Cerebellar nuclear complex (tissue), 1 donor: ENCODE data around the gene CD55.
A peak's percentile ranks its signal among the peaks of the same experiment; 100 is the strongest.
"Not testable (repeated sequence)": the region's sequence is repeated elsewhere in the genome, so short reads cannot be mapped to it uniquely, and the experiment has no call there.

Source experiments
- DNase-seq, 2 experiments: peaks; one replicate each; lab custom pipeline; 2025; lab: John Stamatoyannopoulos, UW

Gene CD55

DNA sequence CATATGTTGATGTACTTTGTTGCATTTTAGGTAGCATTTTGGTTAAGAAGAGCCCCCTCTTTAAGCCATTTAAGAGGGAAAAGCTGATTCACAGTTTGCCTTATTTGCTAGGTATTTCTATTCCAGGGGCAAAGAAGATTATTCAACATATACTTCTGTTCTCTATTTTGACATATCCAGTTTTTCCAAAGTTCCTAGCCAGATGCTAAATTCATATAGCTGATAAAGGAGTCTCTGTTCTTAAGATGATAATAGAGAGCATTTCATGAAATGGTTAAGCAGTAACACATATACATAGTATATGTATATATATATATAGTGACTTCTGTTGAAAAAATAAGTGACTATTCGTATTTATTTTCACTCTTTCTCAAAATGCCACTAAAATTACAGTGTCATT, 15.5 kb upstream of the CD55 start:
- DNase-seq: no peak

DNA sequence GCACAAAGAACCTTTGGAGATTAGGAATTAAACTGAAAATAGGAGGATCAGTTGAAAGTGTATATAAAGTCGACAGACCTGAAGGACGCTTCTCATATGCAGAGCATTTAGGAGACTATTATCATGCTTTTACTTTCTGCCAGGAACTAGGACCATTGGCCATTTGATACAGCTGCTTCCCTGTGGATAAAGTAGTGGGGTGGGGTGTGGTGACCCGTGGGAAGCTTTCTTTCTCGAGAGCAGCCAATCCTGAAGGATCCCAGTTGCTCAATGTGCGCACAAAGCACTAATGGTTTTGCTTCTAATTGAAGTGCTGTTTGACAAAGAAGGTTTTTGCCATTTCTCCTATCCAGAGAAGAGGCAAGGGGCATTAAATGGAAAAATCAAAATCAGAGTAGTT, 14.9 kb upstream of the CD55 start:
- no peak for DNase-seq

DNA sequence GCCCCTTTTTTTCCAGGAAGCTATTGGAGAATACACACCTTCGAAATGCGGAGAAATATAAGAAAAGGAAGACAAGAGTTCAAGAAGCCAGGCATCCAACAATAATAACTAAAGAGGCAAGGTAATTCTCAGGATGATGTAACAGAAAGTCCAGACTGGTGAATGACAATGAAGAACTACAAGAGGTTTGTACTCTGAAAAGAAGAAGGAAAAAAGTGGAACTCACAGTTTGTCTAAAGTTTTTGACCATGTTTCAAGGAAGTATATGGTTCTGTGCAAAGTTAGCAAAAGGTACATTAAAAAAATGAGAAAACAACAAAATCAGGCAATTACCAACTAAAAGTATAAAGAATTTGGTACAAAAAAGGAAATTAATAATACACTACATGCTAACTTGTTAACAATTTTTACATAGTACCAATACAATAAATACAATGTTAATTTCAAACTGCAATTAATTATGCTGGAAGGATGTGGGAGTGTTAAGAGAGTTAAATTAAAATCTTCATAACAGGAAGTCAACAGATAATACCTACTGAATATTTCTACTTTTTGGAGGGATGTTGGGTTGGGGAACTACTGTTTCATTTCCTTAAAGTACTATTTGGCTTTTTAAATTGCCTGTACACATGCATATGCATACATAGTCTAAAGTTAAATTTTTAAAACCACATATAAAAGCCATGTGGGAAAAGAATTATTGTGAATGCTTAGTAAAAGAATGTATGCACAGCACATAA, 12.9 kb upstream of the CD55 start:
- no peak for DNase-seq

DNA sequence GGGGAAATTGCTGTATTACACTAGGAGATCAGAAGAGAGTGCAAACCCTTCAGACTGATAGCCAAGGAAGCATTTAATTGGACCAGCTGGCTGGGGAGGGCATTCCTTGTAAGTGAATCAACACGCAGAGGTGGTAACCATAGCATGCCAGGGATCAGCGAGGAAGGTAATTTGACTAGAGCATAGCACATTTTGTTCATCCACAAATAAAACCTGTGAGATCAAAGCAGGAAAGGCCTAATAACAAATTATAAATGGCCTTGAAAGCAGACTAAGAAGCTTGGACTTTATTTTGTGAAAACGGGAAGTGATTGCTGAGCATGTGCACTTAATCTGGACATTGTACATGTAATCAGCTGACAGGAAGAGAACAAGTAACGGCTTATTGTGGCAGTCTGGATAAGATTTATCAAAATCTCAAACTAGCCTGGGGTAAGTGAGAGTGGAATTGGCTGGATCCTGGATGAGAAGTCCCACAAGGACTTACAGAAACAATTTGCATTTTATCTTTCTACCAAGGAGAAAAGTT, 11.7 kb upstream of the CD55 start:
- DNase-seq: no peak

DNA sequence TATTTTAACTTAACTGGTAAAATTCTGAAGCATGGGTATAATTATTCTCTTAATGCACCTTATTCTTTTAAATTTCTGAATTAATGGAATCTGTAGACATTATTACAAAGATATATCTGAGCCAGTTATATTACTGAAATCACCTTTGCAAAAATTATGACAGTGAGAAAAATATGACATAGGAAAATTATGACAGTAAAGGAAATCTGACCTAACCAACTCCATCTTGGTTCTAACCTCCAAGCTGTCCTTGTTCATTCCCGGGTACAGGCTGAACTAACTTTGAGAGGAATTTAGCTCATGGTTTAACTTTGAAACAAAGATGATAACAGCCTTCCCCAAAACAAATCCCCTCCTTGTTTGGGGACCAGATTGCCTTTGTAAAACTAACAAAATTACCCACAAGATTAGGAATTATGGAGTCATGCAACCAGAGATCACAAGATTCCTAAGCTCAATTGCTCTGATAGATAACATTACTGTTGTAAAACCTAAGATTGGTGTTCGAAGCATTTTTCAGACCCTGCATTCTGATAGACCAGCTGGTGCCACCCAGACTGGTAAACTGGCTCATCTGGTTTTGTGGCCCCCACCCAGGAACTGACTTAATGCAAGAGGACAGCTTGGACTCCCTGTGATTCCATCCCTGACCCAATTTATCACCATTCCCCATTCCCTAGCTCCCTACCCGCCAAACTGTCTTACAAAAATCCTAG, 9.4 kb upstream of the CD55 start:
- DNase-seq: no peak

DNA sequence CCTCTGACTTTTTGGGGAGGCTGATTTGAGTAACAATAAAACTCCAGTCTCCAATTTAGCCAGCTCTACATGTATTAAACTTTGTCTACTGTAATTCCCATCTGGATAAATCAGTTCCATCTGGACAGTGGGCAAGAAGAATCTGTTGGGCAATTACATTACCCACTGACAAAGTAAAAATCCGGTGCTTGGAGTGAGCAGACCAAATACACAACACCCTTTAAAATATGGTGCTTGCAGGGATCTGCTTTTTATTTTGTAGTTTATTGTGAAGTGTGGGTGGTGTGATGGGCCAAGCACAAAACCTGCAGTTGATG, 8.9 kb upstream of the CD55 start:
- no peak for DNase-seq

DNA sequence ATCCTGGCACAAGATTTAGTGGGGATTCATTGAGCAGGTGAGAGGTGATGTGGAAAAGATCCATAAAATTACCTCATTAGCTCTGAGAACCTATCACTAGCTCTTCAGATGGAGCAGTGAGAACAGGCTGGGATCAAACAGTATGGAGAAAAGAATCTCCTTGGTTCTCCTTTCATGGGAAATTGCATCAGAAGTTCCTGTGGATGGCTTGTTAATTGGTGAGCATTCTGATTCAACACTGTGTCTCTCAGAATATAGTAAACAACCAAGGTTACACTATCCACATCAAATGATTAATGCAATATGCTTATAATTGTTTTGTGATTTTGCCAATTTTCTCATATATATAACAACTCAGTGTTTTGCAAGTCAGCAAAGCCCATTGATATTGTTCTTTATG, 8.3 kb upstream of the CD55 start:
- no peak for DNase-seq

DNA sequence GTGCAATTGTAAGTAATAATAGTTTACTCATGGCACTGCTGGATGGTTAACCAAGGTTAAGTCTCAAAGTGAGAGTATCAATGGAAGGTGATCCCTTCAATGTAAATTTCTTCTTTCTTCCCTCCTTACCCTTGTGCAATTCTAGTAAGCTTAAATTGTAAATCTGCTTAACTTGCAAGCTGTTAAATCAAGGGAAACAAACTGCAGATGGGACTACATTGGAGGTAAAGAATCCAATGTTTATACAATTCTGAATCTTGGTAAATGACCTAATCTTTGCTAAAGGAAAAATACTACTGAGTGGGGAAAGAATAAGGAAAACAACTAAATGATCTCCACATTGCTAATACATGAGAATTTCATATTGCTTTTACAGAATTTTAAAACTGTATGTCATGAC, 6.7 kb upstream of the CD55 start:
- DNase-seq: no peak

DNA sequence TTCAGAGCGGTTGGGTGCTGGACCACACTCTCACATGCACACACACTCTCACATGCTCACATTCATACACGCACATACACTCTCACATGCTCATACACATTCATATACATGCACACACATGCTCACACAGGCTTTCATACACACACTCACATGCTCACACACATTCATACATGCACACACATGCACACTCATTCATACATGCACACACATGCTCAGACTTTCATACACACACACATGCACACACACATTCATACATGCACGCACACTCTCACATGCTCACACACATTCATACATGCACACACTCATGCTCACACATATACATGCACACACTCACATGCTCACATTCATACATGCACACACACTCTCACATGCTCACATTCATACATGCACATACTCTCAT, 6.0 kb upstream of the CD55 start:
- DNase-seq: no peak

DNA sequence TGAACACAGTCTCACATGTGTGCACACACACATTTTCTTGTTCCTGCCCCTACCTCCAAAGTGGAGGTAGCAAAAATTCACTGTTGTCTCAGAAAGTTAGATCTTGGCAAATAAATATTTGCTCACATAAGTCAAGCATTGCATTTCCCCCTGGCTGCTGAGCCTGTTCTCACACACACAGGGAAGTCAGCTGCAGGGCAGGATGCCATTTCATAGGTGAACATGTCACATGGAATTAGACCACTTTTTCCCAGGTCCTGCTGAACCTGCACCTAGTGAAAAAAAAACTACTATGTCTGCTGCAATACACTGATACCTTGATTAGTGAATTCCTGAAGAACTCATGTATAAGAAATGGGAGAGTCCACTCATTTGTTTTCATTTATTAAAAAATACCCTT, 5.3 kb upstream of the CD55 start:
- DNase-seq: no peak

DNA sequence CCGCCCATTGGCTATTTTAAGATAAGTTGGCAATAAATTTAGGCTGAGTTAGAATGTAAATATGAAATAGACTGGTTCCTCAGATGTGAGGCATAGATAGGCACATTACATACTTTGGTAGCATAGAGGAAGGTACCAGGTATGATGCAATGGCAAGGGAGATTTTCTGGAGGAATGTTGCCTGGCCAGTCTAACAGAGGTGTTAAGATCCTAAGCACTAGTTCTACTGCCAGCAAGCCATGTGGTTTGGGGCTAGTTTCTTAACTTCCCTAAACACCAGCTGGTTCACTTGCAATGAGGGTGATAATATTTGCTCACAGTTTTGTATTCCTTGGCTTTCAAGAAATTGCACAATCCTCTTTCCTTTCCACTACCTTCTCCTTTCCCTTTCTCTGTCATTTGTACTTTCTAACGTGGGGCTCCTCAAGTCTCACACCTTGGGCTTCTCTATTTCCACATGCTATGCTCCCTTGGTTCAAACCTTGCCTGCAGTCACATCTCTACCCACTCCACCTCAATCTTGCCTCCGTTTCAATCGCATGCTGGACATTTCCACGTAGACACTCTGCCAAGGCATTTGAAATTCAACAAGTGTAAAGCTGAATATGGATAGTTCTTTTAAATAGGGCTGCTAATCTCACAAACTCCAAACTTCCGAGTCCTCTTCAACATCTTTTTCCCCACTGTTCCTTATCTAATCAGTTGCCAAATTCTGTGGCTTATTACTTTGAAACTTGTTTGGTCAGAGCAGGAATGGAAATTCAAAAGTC, 4.7 kb upstream of the CD55 start:
- DNase-seq: no peak

DNA sequence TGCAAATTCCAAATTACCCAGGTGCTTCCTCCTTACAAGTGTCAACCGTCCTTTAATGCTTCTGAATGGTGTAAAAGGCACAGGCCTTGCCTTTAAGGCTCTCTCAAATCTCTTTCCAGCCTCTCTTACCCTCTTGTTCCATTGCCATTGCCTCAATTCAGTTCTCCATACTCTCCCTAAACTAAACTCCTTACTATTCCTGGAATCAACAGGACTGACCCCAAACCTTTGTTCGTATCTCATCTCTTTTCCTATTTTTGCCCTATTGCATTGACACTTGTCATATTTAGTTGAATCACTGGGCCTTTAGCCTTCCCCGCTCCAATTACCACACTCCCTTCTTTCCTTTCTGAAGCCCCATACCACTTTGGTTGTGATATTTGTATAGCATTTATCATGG, 3.9 kb upstream of the CD55 start:
- DNase-seq: no peak

DNA sequence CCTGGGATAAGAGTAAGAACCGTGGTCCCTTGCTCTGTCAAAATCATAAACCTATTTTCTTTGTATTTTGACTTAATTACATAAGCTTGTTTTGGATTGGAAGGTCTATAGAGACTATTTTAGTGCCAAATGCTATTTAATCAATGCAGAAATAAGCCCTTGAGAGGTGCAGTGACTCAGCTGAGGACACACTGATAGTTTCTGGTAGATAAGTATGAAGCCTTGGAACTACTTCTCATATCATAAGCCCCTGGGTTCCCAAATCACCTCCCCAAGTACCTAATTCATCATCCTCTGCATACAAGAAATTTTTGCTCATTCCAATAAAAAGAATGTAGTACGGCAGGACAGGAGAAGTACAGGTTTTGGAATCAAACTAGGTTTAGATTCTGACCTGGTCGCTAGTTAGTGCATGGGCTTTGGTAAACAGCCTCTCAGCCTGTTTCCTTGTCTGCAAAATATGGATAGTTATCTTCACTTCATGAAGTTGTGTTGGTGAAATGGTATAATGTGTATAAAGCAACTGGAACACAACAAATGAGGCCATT, 3.3 kb upstream of the CD55 start:
- DNase-seq: no peak

DNA sequence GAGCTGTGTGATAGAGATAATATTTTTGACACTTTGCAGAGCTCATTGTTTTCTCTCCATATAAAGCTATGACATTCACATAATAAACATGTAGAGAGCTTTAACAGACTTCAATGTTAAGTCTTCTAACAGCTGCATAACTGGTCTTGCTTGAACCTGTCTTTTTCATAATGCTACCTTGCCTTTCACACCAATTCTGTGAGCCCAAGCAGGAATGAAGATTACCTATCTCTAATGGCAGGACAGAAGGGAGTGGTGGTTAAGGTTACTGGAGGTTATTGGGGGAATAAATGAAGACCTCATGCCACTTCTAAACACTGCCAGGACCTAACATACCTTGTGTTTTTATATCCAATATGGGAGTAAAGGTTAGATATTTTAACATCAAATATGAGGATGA, 2.3 kb upstream of the CD55 start:
- no peak for DNase-seq

DNA sequence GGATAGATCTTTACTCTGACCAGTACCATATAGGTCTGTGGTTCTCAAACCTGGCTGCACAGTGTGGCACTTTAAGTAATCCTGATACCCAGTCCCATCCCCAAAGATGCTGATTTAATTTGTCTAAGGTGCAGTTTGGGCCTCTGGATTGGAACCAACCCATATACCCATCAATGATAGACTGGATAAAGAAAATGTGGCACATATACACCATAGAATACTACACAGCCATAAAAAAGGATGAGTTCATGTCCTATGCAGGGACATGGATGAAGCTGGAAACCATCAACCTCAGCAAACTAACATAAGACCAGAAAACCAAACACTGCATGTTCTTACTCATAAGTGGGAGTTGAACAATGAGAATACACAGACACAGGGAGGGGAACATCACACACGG, 1.4 kb upstream of the CD55 start:
- DNase-seq: not testable (repeated sequence)

DNA sequence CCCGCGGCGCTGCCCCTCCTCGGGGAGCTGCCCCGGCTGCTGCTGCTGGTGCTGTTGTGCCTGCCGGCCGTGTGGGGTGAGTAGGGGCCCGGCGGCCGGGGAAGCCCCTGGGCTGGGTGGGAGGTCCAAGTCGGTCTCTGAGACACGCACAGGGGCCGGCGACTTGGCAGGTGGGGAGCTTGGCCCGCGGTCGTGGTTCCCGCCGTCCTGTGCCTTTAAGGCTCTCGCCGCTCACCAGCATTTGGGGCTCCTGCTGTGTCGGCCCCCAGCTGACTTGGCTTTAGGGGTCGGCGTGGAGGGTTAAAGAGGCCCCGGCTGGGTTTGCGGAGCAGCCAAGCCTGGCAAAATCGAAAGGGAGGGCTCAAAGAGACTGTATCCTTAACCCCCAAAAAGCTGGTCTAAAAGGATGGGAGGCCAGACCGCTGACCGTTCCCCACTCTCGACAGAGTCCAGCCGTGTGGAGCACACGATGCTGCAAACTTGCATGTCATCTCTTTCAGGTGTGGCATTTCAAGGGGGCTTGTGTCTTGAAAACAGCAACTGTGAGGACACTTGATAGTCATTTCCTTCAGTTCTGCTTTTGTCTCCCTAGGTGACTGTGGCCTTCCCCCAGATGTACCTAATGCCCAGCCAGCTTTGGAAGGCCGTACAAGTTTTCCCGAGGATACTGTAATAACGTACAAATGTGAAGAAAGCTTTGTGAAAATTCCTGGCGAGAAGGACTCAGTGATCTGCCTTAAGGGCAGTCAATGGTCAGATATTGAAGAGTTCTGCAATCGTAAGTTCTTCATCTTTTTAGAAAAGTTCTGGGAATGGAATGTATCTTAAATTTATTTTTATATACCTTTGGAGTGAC, 540 bp downstream of the CD55 start:
- DNase-seq: peak in 1 of 2 experiments; percentile 18

DNA sequence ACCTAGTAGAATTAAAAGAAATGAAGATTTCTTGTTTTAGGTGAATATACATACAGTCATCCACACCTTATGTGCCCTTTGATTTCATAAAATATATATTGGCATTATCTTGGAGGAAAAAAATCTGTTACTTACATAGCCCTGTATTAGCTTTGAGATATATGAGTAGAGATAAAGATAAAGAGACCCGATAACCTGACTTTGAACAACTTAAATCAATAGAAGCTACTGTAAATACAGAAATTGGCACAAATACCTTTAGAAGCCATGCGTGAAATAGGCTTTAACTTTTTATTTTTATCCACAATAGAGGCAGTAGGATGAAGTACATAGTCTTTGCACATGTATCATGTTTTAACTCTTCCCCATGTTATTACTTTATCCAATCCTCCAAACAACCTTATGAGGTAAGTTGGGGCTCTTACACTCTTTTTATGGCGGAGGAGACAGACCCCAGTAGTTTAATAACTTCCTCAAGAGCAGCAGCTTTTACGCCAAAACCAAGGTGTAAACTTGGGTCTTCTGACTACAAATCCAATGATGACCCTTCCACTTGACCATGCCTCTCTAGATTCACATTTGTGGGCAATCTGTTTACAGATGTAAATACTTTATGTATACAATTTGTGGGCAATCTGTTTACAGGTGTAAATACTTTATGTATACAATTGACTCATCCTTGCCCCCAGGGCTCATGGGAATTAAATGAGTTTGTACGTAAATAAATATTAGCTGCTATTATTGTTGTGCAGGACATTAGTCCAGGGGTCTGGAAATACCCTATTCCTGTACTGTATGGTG, 2.1 kb downstream of the CD55 start:
- DNase-seq: no peak

DNA sequence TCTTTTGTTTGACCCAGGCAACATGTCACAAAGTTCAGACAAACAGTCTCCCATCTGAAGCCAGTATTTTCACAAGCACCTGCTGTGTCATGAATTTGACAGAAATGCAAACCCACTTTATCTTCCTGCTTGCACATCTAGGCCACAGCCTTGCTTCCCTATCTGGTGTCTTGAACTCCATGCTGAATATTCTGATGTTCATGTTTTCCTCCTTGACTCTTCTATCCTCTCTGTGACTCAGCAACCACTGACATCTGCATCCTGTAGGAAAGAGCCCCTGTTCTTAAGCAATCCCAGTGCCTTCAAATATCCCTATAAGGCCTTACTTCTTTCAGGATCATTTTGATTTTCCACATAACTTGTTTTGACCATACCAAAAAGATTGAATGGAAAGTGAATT, 6.5 kb downstream of the CD55 start:
- no peak for DNase-seq

DNA sequence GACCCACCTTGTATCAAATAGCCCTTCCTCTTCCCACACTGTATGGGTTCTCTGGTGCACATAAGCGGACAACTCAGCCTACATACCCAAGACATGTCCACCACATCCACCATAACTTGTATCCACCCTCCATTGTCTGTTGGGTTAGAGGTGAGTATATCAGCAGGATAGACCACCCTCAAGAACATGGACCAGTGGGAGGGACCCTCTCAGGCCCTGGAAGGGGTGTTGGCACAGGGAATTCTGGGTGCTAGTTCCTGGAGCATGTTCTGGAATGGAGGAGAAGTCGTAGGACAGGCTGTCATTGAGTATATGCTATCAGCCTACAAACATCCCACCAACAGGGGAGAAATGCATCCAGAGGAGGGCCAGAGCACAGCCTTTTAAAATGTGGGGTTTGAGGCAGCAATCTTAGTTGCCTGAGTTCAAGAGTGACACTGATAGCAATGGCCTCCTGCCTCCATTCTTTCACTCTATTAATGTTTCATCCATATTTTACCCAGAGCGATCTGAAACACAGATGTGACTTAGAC, 7.5 kb downstream of the CD55 start:
- no peak for DNase-seq

DNA sequence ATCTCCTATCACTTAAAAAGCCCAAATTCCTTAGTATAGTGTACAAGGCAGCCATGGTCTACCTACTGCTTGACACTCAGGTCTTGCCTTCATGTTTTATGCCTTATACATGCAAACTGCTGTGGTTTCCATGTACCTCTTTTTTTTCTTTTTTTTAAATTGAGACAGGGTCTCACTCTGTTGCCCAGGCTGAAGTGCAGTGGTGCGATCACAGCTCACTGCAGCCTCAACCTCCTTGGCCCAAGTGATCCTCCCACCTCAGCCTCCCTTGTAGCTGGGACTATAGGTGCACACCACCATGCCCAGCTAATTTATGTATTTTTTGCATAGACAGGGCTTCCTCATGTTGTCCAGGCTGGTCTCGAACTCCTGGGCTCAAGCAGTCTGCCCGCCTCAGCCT, 8.0 kb downstream of the CD55 start:
- no peak for DNase-seq
